ENCODE results near the gene CRB1. TPM values are rescaled to one million over a fixed set of nuclear protein-coding genes. Genes with fewer than 3 reads are reported as not detected.

CRB1 gene
- total RNA-seq, 1 donor from 2014 or later, result 0.08 TPM

DNA sequence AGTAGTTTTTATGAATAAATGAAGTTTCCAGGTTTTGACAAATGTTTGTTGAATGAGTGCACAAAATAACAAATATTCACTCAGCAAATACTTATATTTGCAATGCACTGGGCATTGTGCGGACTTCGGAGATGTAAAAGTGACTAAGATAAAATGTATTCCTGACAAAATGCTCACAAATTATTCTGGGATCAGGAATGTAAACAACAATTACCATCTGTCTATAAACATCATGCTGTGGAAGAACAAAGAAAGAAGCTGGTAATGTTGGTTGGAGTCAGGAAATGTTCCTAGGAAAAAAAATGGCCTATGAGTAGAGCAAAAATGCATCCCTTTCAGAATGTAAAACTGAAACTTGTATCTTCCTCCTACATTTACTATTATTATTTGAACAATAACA is 68.5 kb downstream of the CRB1 start:
- no peak for ATAC-seq (ENCODE audit: poor library complexity)
- no peak for DNase-seq
- intact Hi-C loops (cut with DNase I), result no loop called here

DNA sequence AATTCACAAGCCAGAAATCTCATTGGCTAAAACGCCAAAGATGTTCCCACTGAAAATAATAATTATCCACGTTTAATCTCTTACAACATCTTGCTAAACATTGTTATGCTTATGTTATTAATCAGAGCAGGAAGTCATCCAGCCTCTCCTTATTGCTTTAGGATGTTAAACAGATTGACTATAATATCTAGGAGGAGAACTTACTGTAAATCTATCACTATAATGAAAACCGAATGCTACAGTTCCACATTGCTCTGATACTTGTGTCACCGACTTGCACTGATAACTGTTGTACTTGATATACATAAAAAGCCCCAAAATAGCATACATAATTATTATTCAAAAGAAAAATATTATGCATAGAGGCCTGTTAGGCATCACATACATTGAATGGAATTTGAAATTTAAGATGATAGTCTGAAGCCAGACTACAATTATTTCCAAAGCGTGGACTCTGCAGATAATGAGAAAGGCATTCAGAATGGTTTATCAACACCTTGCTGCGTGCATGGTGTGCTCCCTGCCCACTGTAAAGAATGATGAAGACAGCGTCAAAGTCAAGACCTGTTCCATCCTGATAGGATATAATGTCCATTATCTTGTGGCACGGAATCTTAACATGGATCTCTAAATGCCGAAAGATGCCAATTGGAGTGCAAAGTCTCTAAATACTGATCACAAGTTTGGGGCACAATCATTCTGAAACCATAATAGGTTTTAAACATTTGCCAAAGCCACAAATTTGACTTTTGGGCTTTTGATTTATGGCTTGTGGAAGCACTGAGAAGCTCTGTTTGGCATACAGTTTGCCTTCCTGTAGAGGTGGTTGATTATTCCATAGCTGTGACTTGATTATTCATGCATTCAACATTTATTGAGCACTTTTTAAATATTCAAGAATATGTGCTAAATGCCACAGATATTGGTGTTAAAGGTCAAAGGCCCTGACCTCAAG is 71.3 kb downstream of the CRB1 start:
- DNase-seq, result no peak
- ATAC-seq (ENCODE audit: poor library complexity), result no peak
- intact Hi-C loops (cut with DNase I), result no loop called here

DNA sequence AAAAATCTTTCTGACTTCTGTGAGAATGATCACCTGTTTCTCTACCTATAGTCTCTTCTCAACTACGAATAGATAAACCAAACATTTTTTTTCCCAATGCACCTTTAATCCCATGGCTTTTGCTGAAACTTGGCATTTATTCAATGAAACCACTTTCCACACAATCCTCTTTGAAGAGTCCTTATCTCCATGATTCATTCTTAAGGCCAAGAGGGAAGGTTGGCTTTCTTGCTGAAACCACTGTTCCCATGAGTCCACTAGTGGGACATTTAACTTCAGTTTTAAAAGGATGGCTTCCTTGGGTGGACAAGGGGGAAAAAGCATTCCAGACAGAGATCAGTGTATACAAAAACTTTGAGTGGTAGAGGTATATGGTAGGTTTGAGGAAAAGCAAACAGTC is 73.6 kb downstream of the CRB1 start:
- ATAC-seq (ENCODE audit: poor library complexity) (no peak), DNase-seq (no peak)
- intact Hi-C loops (cut with DNase I), result no loop called here

DNA sequence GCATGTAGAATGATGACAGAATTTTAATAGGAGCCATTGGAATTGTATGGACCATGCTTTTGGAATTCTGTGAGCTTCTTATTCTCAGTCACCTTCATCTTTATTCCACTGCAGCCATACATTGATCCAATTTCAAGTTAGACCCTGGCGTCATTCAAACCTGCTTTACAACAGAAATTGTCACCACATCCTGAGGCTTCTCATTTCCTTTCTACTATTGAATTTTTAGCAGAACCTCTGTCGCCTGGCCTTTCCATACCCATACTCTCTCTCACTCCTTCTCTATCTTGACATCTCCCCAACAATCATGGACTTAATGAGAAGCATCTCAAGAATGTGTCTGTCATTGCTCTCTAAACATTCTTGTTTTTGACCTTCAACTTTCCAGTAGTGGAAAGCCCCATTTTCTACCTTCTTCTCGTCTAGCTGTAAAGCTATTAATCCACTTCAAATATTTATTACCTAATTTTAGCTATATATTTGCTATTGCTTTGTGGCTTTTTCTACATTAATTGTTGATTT is 74.1 kb downstream of the CRB1 start:
- intact Hi-C loops (cut with DNase I), result no loop called here
- ATAC-seq (ENCODE audit: poor library complexity), result no peak
- DNase-seq, result no peak

DNA sequence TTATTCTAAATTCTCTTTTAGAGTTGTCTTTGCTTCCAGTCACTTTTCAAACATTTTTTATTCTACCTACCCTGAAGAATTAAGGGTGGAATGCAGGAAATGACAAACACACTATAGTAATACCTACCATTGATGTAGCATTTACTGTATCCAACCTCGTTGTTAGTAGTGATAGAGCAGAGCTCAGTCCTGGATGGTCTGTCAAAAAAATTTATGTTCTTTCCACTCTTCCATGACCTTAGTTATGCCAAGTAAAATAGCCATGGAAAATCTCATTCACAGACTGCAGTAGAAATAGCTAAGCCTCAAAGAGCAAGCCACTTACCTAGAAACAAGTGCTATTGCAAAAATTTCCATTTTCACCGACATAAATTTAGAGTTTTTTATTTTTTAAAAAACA is 74.6 kb downstream of the CRB1 start:
- ATAC-seq (ENCODE audit: poor library complexity) (no peak), DNase-seq (no peak)
- intact Hi-C loops (cut with DNase I), result no loop called here

DNA sequence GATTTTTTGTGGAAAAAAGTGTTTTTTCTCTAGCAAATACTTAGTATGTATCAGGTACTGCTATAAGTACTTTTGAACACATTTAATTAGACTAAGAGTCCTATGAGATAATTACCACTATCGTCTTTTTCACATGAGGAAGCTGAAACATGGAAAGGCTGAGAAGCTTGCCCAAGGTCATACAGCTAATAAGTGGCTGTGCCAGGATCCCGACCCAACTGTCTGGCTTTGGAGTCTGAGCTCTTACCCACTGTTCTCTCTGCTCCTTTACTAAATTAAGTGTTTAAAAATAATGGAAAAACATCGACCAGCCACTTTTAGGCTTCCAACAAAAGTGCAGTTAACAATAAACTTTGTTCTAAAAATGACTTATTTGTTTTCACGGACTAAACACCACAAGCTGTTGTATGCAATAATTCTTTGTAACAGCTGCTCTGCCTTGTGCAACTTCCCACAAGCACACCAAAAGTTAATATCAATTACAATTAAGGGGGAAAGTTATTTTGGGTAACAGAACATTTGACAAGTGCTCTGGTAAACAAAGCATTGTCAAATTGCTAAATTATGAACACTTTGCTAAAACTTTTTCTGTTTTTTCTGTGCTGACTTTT is 75.7 kb downstream of the CRB1 start:
- ATAC-seq (ENCODE audit: poor library complexity), result peak; percentile 58
- intact Hi-C loops (cut with DNase I), result no loop called here

DNA sequence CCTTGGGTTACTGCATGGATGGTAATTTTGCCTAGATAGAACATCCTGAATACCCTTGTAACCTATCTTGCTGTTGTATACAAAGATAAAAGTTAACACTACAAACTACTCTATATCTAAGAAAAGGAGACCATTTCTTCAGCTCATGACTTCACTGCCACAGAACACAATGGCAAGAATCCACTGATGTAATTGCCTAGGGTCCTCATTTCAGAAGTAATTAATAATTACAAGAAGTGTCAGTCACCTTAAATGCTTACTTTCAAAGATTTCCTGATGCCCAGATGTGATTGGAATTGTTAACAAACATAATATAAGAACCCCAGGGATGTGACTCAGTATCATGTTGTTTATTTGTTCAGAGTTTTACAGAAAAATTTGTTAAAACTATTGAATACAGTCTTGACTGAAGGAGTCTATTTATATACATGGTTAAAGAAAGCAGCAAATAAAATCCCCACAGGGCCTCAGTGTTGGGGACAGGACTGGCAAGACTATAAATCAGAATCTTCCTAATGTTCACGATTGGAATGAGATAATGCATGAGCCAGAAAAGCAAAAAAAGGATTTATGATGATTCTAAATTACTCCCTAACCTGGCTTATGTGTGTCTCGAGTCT is 83.9 kb downstream of the CRB1 start:
- intact Hi-C loops (cut with DNase I), result no loop called here
- DNase-seq (no peak), ATAC-seq (ENCODE audit: poor library complexity) (no peak)

More for the DNA sequence above, 75.7 kb downstream of the CRB1 start:
- no peak for DNase-seq

DNA sequence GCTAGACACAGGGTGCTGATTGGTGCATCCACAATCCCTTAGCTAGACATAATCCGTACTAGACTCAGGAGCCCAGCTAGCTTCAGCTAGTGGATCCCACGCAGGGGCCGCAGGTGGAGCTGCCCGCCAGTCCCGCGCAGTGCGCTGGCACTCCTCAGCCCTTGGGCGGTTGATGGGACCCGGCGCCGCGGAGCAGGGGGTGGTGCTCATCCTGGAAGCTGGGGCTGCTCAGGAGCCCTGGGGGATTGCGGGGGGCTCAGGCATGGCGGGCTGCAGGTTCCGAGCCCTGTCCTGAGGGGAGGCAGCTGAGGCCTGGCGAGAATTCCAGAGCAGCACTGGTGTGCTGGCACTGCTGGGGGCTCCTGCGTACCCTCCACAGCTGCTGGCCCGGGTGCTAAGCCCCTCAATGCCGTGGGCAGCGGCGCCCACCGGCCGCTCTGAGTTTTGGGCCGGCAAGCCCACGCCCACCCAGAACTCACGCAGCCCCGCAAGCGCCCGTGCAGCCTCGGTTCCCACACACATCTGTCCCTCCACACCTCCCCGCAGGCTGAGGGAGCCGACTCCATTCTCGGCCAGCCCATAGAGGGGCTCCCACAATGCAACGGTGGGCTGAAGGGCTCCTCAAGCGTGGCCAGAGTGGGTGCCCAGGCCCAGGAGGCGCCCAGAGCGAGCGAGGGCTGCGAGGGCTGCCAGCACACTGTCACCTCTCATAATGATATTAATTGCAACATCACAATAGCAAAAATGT is 87.4 kb downstream of the CRB1 start:
- ATAC-seq (ENCODE audit: poor library complexity) (no peak), DNase-seq (no peak)

DNA sequence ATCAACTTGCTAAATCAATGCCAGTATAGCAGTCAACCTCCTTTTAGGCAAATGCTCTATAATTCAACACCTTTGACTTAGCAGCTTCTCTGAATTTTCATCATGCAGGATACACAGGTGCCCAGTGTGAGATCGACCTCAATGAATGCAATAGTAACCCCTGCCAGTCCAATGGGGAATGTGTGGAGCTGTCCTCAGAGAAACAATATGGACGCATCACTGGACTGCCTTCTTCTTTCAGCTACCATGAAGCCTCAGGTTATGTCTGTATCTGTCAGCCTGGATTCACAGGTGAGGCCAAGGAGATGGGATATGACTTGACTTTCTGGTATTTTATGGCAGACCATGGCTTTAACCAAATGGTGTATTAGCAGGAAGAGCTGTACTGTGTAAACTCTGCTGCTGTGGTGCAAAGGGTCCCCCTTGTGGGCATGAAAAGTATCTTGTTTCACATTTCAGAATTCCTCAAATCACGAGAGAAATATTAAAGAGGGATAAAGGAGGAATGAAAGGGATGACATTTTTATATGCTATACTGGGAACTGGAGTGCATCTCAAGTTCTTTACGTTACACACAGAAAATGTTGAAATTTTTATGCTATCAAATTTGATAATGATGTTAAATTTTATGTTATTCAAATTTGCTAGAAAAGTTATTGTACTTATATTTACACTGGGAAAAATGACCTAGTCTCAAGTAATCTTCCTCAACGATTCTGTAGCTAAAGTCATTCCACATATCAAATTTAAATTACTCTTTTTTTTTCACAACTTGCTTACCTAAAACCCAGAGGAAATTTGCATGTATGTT is 88.9 kb downstream of the CRB1 start:
- ATAC-seq (ENCODE audit: poor library complexity), result peak; percentile 71
- DNase-seq, result no peak
- intact Hi-C loops (cut with DNase I), result loop anchor here (5.0 kb wide), 1 partner anchor 175 kb away; no protein-coding TSS in a partner anchor

More for the DNA sequence above, 87.4 kb downstream of the CRB1 start:
- intact Hi-C loops (cut with DNase I), result loop anchor here (5.0 kb wide), 1 partner anchor 173 kb away; no protein-coding TSS in a partner anchor

DNA sequence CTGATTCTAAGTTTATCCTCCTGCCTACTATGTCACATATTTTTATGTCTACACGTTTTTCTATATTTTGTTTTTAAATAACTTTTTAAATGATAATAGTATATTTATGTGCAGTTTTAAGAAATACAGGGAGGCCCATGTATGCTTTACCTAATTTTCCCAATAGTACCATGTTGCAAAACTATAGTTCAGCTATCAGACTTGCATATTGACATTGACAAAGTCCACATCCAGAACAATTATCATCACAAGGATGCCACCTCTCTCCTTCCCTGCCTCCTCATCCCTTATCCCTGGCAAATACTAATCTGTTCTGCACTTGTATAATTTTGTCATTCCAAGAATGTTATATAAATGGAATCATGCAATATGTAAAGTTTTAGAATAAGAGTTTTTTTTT is 90.9 kb downstream of the CRB1 start:
- DNase-seq (no peak), ATAC-seq (ENCODE audit: poor library complexity) (no peak)
- intact Hi-C loops (cut with DNase I), result loop anchor here (5.0 kb wide), 1 partner anchor 177 kb away; no protein-coding TSS in a partner anchor

DNA sequence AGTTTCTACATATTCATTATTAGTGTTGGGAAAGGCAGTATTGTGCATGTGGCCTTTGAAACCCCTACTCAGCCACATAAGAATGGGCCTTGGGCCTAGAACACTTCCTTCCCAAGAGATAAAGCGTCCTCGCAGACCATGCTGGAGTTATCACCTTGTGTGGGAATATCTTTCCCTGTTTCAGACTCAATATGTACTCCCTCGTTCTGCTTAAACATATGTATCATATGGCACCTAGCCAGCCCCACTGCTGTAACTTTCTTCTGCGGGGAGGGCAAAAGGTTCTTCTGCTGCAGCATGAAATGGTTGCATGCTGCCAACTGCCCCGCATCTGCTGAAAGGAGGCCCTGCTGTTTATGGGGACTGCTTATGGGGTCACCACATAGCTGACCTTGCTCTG is 92.0 kb downstream of the CRB1 start:
- intact Hi-C loops (cut with DNase I), result no loop called here
- DNase-seq, result no peak
- ATAC-seq (ENCODE audit: poor library complexity), result no peak

DNA sequence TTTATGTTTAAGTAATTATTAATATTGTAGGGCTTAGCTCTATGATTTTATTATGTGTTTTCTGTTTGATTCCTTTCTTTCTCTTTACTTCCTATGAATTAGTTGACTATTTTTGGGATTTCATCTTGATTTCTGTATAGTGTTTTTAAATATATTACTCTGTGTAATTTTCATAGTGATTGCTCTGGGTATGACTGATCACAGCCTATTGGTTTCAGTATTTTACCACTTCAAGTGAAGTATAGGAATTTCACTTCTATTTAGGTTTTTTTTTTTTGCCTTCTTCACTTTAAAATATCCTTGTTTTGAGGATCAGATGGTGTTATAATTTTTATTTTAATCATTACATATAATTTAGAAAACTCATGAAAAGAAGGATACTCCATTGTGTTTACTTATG is 94.8 kb downstream of the CRB1 start:
- intact Hi-C loops (cut with DNase I), result no loop called here
- ATAC-seq (ENCODE audit: poor library complexity) (no peak), DNase-seq (no peak)

DNA sequence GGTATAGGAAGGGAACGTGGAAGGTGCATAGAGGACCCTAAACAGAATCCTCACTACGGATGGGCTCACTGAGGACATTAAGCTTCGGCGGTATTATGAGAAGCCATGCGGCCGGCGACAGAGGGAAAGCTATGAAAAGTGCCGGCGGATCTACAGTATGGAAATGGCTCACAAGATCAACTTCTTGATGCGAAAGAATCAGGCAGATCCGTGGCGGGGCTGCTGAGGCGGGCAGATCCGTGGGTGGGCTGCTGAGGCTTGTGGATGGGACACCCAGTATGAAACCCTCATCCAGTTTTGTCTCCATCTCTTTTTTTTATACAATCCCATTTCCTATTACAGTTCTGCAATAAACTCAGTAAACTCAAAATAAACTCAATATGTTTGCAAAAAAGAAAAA is 95.8 kb downstream of the CRB1 start:
- ATAC-seq (ENCODE audit: poor library complexity), result no peak
- intact Hi-C loops (cut with DNase I), result no loop called here
- no peak for DNase-seq

DNA sequence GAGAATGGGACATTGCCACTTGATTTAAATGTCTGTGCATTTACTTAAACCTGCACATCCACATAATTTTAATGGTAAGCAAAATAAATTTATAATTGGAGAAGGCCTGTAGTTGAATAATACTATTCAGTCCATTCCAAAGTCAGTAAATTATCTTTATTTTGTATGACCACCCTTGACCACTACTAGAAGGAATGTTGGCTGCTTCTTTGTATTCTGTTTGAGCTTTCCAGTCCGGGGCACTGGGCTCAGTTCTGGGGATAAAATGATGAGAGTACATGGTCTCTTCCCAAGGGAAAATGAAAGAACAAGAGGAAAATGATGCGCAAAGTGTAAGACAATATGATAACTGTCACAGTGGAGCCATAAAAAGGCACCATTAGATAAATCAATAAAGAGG is 98.9 kb downstream of the CRB1 start:
- no peak for DNase-seq
- no peak for ATAC-seq (ENCODE audit: poor library complexity)
- intact Hi-C loops (cut with DNase I), result no loop called here

DNA sequence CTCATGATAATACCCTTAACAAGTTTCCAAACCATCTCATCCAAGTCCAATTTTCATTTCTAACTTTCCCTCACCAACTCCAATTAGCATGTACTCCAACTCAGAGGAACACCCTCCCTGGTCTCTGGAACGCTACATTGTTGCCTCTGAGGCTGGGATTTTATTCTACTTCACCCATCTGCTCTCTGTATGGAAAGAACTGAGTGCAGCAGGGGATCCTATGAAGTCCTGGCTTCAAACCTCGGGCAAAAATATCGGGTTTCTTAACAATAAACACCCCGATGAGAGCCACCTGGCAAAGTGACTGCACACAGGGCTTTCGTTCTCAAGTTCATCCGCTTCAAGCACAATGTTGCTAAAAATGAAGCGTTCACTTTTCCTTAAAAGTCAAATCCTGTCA is 99.6 kb downstream of the CRB1 start:
- ATAC-seq (ENCODE audit: poor library complexity) (no peak), DNase-seq (no peak)
- intact Hi-C loops (cut with DNase I), result no loop called here

DNA sequence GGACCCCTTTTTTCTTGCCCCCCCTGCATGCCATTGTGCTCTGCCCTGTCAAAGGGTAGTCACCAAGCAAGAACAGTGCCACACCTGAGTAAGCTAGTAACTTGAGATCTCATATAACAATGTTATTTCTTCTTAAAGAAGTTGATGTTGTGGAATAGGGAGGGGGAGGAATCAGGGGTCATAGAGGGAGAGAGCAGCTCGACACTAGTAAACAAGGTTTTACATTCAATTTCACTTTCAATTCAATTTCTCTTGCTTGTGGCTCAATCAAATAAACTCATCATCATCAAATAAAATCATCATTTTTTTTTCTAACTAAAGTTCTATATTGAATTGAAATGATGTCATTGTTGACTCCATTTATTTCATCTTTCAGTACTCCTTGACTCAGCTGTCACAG is 106.4 kb downstream of the CRB1 start:
- intact Hi-C loops (cut with DNase I), result no loop called here
- DNase-seq, result no peak
- no peak for ATAC-seq (ENCODE audit: poor library complexity)

DNA sequence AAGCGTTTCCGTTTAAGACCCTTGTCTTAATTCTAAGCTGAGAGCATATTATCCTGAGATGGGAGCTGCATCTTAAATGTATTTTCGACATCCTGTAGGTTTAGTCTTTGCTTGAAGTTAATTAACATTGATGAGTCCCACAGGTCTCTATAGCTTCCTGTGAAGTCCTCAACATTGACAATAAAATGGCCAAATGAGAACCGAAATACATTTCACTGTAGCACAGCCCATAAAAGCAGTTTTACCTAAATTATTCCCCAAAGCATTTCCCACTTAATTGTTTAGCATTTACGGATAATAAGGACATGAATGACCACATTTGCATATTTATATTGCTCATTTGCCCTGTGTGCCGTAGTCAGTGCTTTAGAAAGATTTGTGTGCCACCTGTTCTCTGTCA is 116.4 kb downstream of the CRB1 start:
- intact Hi-C loops (cut with DNase I), result no loop called here
- no peak for ATAC-seq (ENCODE audit: poor library complexity)
- DNase-seq, result no peak

DNA sequence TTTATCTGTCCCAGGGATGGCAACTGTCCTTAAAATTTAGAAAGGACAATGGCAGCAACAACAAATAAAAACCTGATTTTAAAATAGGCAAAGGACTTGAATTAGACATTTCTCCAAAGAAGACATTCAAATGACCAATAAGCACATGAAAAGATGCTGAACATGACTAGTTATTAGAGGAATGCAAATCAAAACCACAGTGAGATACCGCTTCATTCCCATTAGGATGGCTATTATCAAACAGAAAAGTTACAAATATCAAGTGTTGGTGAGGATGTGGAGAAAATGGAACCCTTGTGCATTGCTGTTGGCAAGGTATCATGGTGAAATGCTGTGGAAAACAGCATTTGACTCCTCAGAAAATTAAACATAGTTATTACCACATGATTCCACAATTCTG is 120.7 kb downstream of the CRB1 start:
- ATAC-seq (ENCODE audit: poor library complexity), result no peak
- intact Hi-C loops (cut with DNase I), result no loop called here
- no peak for DNase-seq

All from Right ventricle myocardium superior (tissue), 1 donor.